Measurements from ENCODE around the gene TFR2.

TFR2 gene

GRCh38 chr7:100627238-100627549 is 14.2 kb downstream of the TFR2 start:
- H3K4me3 ChIP-seq (ENCODE audit: low read depth, low read length): peak overlapping the region; percentile 70
- DNase-seq (ENCODE audit: low read depth): no peak
- TF ChIP-seq CTCF (IDR thresholded peaks at IDR 0.05; ENCODE audit: control insufficient read depth, extremely low read depth, insufficient read depth): no peak

- peak; percentile 53 for DNase-seq (ENCODE audit: low read depth)
- TF ChIP-seq CTCF (IDR thresholded peaks at IDR 0.05; ENCODE audit: control insufficient read depth, extremely low read depth, insufficient read depth): no peak
- H3K4me3 ChIP-seq (ENCODE audit: low read depth, low read length): peak overlapping the region; percentile 70
Observed at GRCh38 chr7:100626530-100627237, 14.7 kb downstream of the TFR2 start.

GRCh38 chr7:100626055-100626454 is 15.3 kb downstream of the TFR2 start:
- TF ChIP-seq CTCF (IDR thresholded peaks at IDR 0.05; ENCODE audit: control insufficient read depth, extremely low read depth, insufficient read depth): no peak
- DNase-seq (ENCODE audit: low read depth): no peak
- peak overlapping the region; percentile 70 for H3K4me3 ChIP-seq (ENCODE audit: low read depth, low read length)

GRCh38 chr7:100623951-100624824 is 17.2 kb downstream of the TFR2 start:
- no peak overlapping the region for H3K4me3 ChIP-seq (ENCODE audit: low read depth, low read length)
- DNase-seq (ENCODE audit: low read depth): no peak
- no peak for TF ChIP-seq CTCF (IDR thresholded peaks at IDR 0.05; ENCODE audit: control insufficient read depth, extremely low read depth, insufficient read depth)

- TF ChIP-seq CTCF (IDR thresholded peaks at IDR 0.05; ENCODE audit: control insufficient read depth, extremely low read depth, insufficient read depth): no peak
- no peak for DNase-seq (ENCODE audit: low read depth)
- no peak overlapping the region for H3K4me3 ChIP-seq (ENCODE audit: low read depth, low read length)
Observed at GRCh38 chr7:100621554-100621953, 19.8 kb downstream of the TFR2 start.

- no peak overlapping the region for H3K4me3 ChIP-seq (ENCODE audit: low read depth, low read length)
- DNase-seq (ENCODE audit: low read depth): no peak
- TF ChIP-seq CTCF (IDR thresholded peaks at IDR 0.05; ENCODE audit: control insufficient read depth, extremely low read depth, insufficient read depth): no peak
Observed at GRCh38 chr7:100620804-100621203, 20.5 kb downstream of the TFR2 start.

Measured in LNCaP clone FGC (cell line).